NOMO-1 (cell line): ENCODE data around the gene FARP2.
"Not testable (repeated sequence)": the region's sequence is repeated elsewhere in the genome, so short reads cannot be mapped to it uniquely, and the experiment has no call there.

Experiments
- DNase-seq, 2 experiments: peaks; one replicate each; lab custom pipeline; 2025; ENCODE audit not compliant: unreplicated experiment in 2 of 2; lab: John Stamatoyannopoulos, UW

The FARP2 gene

GRCh38 chr2:241519669-241520068 lies 163.6 kb downstream of the FARP2 start:
- DNase-seq: no peak

GRCh38 chr2:241522477-241522876 lies 166.4 kb downstream of the FARP2 start:
- no peak for DNase-seq

- DNase-seq: not testable (repeated sequence)
These were observed 170.0 kb downstream of the FARP2 start for GRCh38 chr2:241525818-241526780.

GRCh38 chr2:241530571-241530970 lies 174.5 kb downstream of the FARP2 start:
- no peak for DNase-seq

GRCh38 chr2:241531161-241531722 lies 175.2 kb downstream of the FARP2 start:
- no peak for DNase-seq

- DNase-seq: no peak
These were observed 176.1 kb downstream of the FARP2 start for GRCh38 chr2:241532168-241532567.

GRCh38 chr2:241532733-241533601 lies 176.9 kb downstream of the FARP2 start:
- no peak for DNase-seq

- no peak for DNase-seq
These were observed 178.2 kb downstream of the FARP2 start for GRCh38 chr2:241534293-241534692.

GRCh38 chr2:241534701-241535375 lies 178.8 kb downstream of the FARP2 start:
- no peak for DNase-seq

GRCh38 chr2:241535871-241536655 lies 180.0 kb downstream of the FARP2 start:
- no peak for DNase-seq

- no peak for DNase-seq
These were observed 182.9 kb downstream of the FARP2 start for GRCh38 chr2:241538838-241539615.

GRCh38 chr2:241539616-241540374 lies 183.7 kb downstream of the FARP2 start:
- no peak for DNase-seq

GRCh38 chr2:241540401-241540770 lies 184.3 kb downstream of the FARP2 start:
- no peak for DNase-seq

- peak; percentile 13 to 21 for DNase-seq
These were observed 184.9 kb downstream of the FARP2 start for GRCh38 chr2:241540771-241541561.

- DNase-seq: no peak
These were observed 185.6 kb downstream of the FARP2 start for GRCh38 chr2:241541564-241542277.

- DNase-seq: no peak
These were observed 186.2 kb downstream of the FARP2 start for GRCh38 chr2:241542278-241542605.
